Heart left ventricle (tissue), 16 donors: ENCODE data around the gene MIER2. TPM values are rescaled to one million over a fixed set of nuclear protein-coding genes. Genes with fewer than 3 reads are reported as not detected.
A peak's percentile ranks its signal among the peaks of the same experiment; 100 is the strongest.

Experiments
- ATAC-seq, 4 donors: fragments of 200-7000 bp; cut with Tn5 transposase; one replicate each; pipeline ENCODE4 v1.9.1; 2020 to 2022; ENCODE audit warnings: moderate library complexity in 4 of 4, mild to moderate bottlenecking in 3 of 4, moderate number of reproducible peaks in 1 of 4
- DNase-seq, 5 donors: peaks; one replicate each; pipeline ENCODE4 v3.0.0-alpha.2; 2020
- H3K27ac ChIP-seq, 12 donors: fragments of 200-600 bp; sonication (generic) in 4 of 12; one replicate each; pipeline versions ENCODE4 v1.5.0 to v1.8.0; 2016 to 2022; ENCODE audit warnings: mild to moderate bottlenecking in 2 of 12
- H3K27me3 ChIP-seq, 9 donors: fragments of 200-600 bp; sonication (generic) in 2 of 9; one replicate each; pipeline versions ENCODE4 v1.5.1 to v1.8.0; 2016 to 2022; ENCODE audit warnings: mild to moderate bottlenecking in 3 of 9
- H3K36me3 ChIP-seq, 9 donors: fragments of 200-600 bp; sonication (generic) in 2 of 9; one replicate each; pipeline versions ENCODE4 v1.5.0 to v1.8.0; 2018 to 2022; ENCODE audit warnings: mild to moderate bottlenecking in 2 of 9
- H3K4me1 ChIP-seq, 12 donors: fragments of 200-600 bp; sonication (generic) in 4 of 12; one replicate each; pipeline versions ENCODE4 v1.5.0 to v1.8.0; 2016 to 2022; ENCODE audit warnings: mild to moderate bottlenecking in 3 of 12
- H3K4me3 ChIP-seq, 12 donors: fragments of 200-600 bp; sonication (generic) in 4 of 12; one replicate each; pipeline versions ENCODE4 v1.5.0 to v1.8.0; 2017 to 2022; ENCODE audit warnings: mild to moderate bottlenecking in 9 of 12, moderate library complexity in 4 of 12
- H3K9me3 ChIP-seq, 12 donors: fragments of 200-600 bp; sonication (generic) in 4 of 12; one replicate each; pipeline versions ENCODE4 v1.5.0 to v1.8.0; 2016 to 2022; ENCODE audit warnings: mild to moderate bottlenecking in 1 of 12
- POLR2A ChIP-seq, 2 donors: fragments of 450-650 bp; IDR thresholded peaks; one replicate each; pipeline ENCODE4 v1.6.1; 2017; ENCODE audit warnings: antibody characterized with exemption in 2 of 2, mild to moderate bottlenecking in 2 of 2, moderate library complexity in 2 of 2
- WGBS, 4 donors: extraction: QIAGEN DNeasy Blood & Tissue Kit in 2 of 4; methylation state at CpG; one replicate each; pipeline versions ENCODE4 v1.1.5 to v1.1.7; 2013 to 2018; 5-methylcytosine and 5-hydroxymethylcytosine counted together
- intact Hi-C, 10 donors: fragments of 100-400 bp; cut with DNase I; formaldehyde crosslinking; loops; one replicate each; pipeline versions ENCODE4 v1.11.1 to v1.14.2; 2022
- polyA plus RNA-seq, 2 donors: library from polyadenylated mRNA; stranded (reverse); fragments of 200-250 nt; gene quantifications; one replicate each; pipeline ENCODE4 v1.2.3, GENCODE V29; 2013
- total RNA-seq, 9 donors: library from RNA; depleted of rRNA in 2 of 9; stranded (reverse); fragments of >200 nt in 2 of 9; fragmentation: NEBNext Ultra II Directional in 3 of 9; extraction: Animal tissue kit (Norgen Biotek cat#: 25700) in 3 of 9; gene quantifications; one replicate each; pipeline versions ENCODE4 v1.1.0 to v1.2.4, GENCODE V29; 2016 to 2023
- TF ChIP-seq, protein P1 (sequence below), 12 donors: fragments of 200-600 bp; sonication (generic) in 4 of 12; IDR thresholded peaks; one replicate each; pipeline versions ENCODE4 v1.5.0 to v1.8.0; 2018 to 2022; ENCODE audit warnings: antibody characterized with exemption in 12 of 12, mild to moderate bottlenecking in 5 of 12
- donor health status: ischemic (EF 13 %, LVEDD 7.1; RV severe dilation, severe dysfunction).
- donor health status: healthy with polysubstance abuse.
- donor health status: DM: no; HTN: yes; CAD: no.
- donor health status: DM: no; HTN: no; CAD: no.
- donor health status: ischemic (EF 25% LVEDD 6.9; RV normal size, moderate dysfunction).
- donor health status: ischemic (EF 25% LVEDD 5.7; RV mildly dilated, moderate dysfunction).
- donor health status: healthy.
- donor health status: DM: yes; HTN: yes; CAD: no.
- donor health status: ischemic (EF 35%, LVEDD 5.7; RV mildly dilated, moderate dysfunction).
- donor health status: nonischemic (EF 11% LVEDD 7.7; RV severe dilation, severe dysfunction).
- donor health status: DM: yes; HTN: yes; CAD: no.
- donor health status: PGD.
- donor health status: ischemic (EF 29% LVEDD 5.4; RV normal size, mild dysfunction).
- donor health status: nonischemic (EF 23%, LVEDD 6.1; RV moderate dilation, normal function).

The MIER2 gene
- total and polyA plus RNA-seq, 11 donors: 15.7 to 30.3 (median 19.5) TPM

DNA sequence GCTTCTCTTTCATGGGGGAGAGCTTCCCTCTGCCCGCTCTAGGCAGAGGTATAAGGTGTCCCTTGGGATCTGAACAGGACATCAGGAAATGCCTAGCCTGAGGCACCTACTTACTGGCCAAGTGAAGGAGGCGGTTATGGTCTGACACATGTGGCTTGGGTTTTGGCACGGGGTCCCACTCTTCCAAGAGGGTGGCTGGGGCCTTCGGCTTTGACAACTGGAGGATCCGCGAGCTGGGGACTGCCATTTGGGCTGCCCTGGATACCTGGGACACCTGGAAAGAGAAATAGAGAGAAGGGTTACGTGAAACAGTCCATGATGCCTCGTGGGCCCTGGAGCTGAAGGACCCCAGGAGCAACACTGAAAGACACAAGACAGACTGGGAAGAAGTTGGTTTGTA lies 22.4 kb upstream of the MIER2 start:
- peaks cover 0 to 7% (median 5%) of the 10 kb centered on the region in 12 donors for H3K4me1 ChIP-seq
- H3K9me3 ChIP-seq: no peaks in the 10 kb centered on the region
- DNase-seq (peak in 1 of 5 donors; percentile 43), ATAC-seq (no peak)
- 81 to 93% (median 91%) methylated on average over 8 of the region's 8 CpGs for WGBS, 4 donors
- peaks cover 0 to 20% (median 0%) of the 10 kb centered on the region in 9 donors for H3K27me3 ChIP-seq
- intact Hi-C loops: no loop called here
- H3K27ac ChIP-seq: no peak overlapping the region
- H3K36me3 ChIP-seq: no peaks in the 10 kb centered on the region
- H3K4me3 ChIP-seq: no peak overlapping the region
- TF ChIP-seq POLR2A (IDR thresholded peaks at IDR 0.05): no peak
- TF ChIP-seq, protein P1, sequence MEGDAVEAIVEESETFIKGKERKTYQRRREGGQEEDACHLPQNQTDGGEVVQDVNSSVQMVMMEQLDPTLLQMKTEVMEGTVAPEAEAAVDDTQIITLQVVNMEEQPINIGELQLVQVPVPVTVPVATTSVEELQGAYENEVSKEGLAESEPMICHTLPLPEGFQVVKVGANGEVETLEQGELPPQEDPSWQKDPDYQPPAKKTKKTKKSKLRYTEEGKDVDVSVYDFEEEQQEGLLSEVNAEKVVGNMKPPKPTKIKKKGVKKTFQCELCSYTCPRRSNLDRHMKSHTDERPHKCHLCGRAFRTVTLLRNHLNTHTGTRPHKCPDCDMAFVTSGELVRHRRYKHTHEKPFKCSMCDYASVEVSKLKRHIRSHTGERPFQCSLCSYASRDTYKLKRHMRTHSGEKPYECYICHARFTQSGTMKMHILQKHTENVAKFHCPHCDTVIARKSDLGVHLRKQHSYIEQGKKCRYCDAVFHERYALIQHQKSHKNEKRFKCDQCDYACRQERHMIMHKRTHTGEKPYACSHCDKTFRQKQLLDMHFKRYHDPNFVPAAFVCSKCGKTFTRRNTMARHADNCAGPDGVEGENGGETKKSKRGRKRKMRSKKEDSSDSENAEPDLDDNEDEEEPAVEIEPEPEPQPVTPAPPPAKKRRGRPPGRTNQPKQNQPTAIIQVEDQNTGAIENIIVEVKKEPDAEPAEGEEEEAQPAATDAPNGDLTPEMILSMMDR (IDR thresholded peaks at IDR 0.05): no peak

DNA sequence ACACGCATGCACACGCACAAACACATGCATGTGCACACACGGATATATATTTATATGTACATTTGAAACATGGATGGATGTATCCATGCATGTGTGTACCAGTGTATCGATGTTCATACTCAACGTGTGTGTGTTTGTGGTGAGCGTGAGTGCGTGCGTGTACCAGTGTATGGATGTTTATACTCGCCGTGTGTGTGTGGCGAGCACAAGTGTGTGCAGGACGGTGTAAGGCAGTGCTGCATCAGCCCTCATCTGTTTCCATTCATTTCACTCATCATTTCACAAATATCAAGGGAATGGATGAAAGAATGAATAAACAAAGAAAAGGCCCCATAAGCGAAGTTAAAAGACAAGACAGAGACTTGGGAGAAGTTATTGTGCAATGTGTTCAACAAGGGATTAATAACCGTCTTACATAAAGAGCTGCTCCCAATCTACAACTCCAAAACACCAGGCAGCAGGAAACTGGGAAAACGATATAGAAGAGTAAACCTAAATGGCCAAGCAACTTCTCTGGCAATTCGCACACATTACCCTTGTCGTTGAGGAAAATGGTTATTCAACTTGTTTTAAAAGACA lies 21.7 kb upstream of the MIER2 start:
- 90 to 94% (median 92%) methylated on average over 17 of the region's 17 CpGs for WGBS, 4 donors

GRCh38 chr19:364496-365287 lies 20.1 kb upstream of the MIER2 start:
- no peak overlapping the region for H3K27ac ChIP-seq
- no peaks in the 10 kb centered on the region for H3K36me3 ChIP-seq
- no peaks in the 10 kb centered on the region for H3K9me3 ChIP-seq
- no peak overlapping the region for H3K4me3 ChIP-seq
- peaks cover 0 to 20% (median 0%) of the 10 kb centered on the region in 9 donors for H3K27me3 ChIP-seq
- 72 to 79% (median 77%) methylated on average over 16 to 17 of the region's 17 CpGs for WGBS, 4 donors
- peak in 1 of 5 donors; percentile 26 for DNase-seq
- no peaks in the 10 kb centered on the region for H3K4me1 ChIP-seq
- TF ChIP-seq, protein P1 (IDR thresholded peaks at IDR 0.05): no peak
- no peak for TF ChIP-seq POLR2A (IDR thresholded peaks at IDR 0.05)
- intact Hi-C loops: no loop called here
- no peak for ATAC-seq

More for the DNA sequence above, 21.7 kb upstream of the MIER2 start:
- Histone ChIP-seq H3K27ac (no peak overlapping the region), H3K27me3 (peaks cover 0 to 20% (median 0%) of the 10 kb centered on the region in 9 donors), H3K36me3 (no peaks in the 10 kb centered on the region), H3K4me1 (peaks cover 0 to under 1% (median 0%) of the 10 kb centered on the region in 12 donors), H3K9me3 (no peaks in the 10 kb centered on the region), H3K4me3 (no peak overlapping the region)
- DNase-seq: peak in 1 of 5 donors; percentile 1
- no peak for TF ChIP-seq POLR2A (IDR thresholded peaks at IDR 0.05)
- TF ChIP-seq, protein P1 (IDR thresholded peaks at IDR 0.05): no peak
- intact Hi-C loops: no loop called here
- ATAC-seq: no peak

DNA sequence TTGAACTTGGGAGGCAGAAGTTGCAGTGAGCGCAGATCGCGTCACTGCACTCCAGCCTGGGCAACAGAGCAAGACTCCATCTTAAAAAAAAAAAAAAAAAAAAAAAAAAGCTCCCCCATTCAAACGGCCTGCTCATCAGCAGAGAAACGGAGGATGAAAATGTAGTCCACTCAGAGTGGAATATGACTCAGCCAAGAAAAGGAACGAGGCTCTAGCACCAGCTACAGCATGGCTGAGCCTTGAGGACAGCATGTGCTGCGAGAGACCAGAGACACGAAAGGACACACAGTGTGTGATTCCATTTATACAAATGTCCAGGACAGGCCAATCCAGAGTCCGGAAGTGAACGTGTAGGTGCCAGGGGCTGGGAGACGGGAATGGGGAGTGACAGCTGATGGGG lies 18.1 kb upstream of the MIER2 start:
- TF ChIP-seq, protein P1 (IDR thresholded peaks at IDR 0.05): no peak
- no peak for TF ChIP-seq POLR2A (IDR thresholded peaks at IDR 0.05)
- Histone ChIP-seq H3K9me3 (no peaks in the 10 kb centered on the region), H3K4me3 (no peak overlapping the region), H3K27me3 (peaks cover 0 to 25% (median 2%) of the 10 kb centered on the region in 9 donors), H3K27ac (no peak overlapping the region), H3K4me1 (no peaks in the 10 kb centered on the region), H3K36me3 (no peaks in the 10 kb centered on the region)
- intact Hi-C loops: no loop called here
- peak in 1 of 5 donors; percentile 9 for DNase-seq
- no peak for ATAC-seq
- 76 to 83% (median 80%) methylated on average over 11 of the region's 11 CpGs for WGBS, 4 donors
